GM21723 (cell line): ENCODE data around the gene ATL2.
"Not testable (repeated sequence)": the region's sequence is repeated elsewhere in the genome, so short reads cannot be mapped to it uniquely, and the experiment has no call there.

Source experiments
- ATAC-seq: cut with Tn5 transposase; IDR thresholded peaks from one replicate; pipeline ENCODE4 v1.9.1; 2021; ENCODE audit warnings: mild to moderate bottlenecking, moderate library complexity; ENCODE audit not compliant: unreplicated experiment

ATL2 gene

GRCh38 chr2:38377050-38377828, at the start of gene ATL2:
TSS of gene ATL2 (minus strand) at chr2:38377273. CDS start at chr2:38377260, 13 bp downstream.
- peak; percentile 88 for ATAC-seq

- ATAC-seq: no peak
These were observed 46.7 kb upstream of the ATL2 start for GRCh38 chr2:38423763-38424162.

- no peak for ATAC-seq
These were observed 44.4 kb upstream of the ATL2 start for GRCh38 chr2:38421274-38422056.

GRCh38 chr2:38419499-38419898, 42.4 kb upstream of the ATL2 start:
- ATAC-seq: no peak

GRCh38 chr2:38418735-38419134, 41.7 kb upstream of the ATL2 start:
- no peak for ATAC-seq

GRCh38 chr2:38417745-38418689, 40.9 kb upstream of the ATL2 start:
- ATAC-seq: no peak

- ATAC-seq: no peak
These were observed 39.4 kb upstream of the ATL2 start for GRCh38 chr2:38416296-38417036.

- no peak for ATAC-seq
These were observed 38.7 kb upstream of the ATL2 start for GRCh38 chr2:38415728-38416291.

- ATAC-seq: no peak
These were observed 38.0 kb upstream of the ATL2 start for GRCh38 chr2:38415023-38415422.

GRCh38 chr2:38412235-38412871, 35.3 kb upstream of the ATL2 start:
- ATAC-seq: not testable (repeated sequence)

- ATAC-seq: peak; percentile 72
These were observed 32.4 kb upstream of the ATL2 start for GRCh38 chr2:38409156-38410102.

GRCh38 chr2:38407111-38407682, 30.1 kb upstream of the ATL2 start:
- no peak for ATAC-seq

GRCh38 chr2:38406597-38407110, 29.6 kb upstream of the ATL2 start:
- ATAC-seq: no peak

- no peak for ATAC-seq
These were observed 29.0 kb upstream of the ATL2 start for GRCh38 chr2:38405917-38406596.

- no peak for ATAC-seq
These were observed 23.4 kb upstream of the ATL2 start for GRCh38 chr2:38400513-38400912.

GRCh38 chr2:38398739-38399138, 21.7 kb upstream of the ATL2 start:
- no peak for ATAC-seq

- ATAC-seq: no peak
These were observed 17.8 kb upstream of the ATL2 start for GRCh38 chr2:38394903-38395341.
